Adrenal gland (tissue), 12 donors: ENCODE data around the gene TTC22. TPM values are rescaled to one million over a fixed set of nuclear protein-coding genes. Genes with fewer than 3 reads are reported as not detected.

ENCODE experiments used
- DNase-seq, 7 donors: peaks; one replicate each; pipeline ENCODE4 v3.0.0-alpha.2; 2019 to 2020
- H3K27ac ChIP-seq, 5 donors: fragments of 200-600 bp; sonication (generic) in 4 of 5; 1 replicate in 3 of 5; 2 replicates in 2 of 5; pipeline versions ENCODE4 v1.5.1 to v1.8.0; 2016 to 2020; ENCODE audit warnings: mild to moderate bottlenecking in 1 of 5
- H3K27me3 ChIP-seq: fragments of 200-600 bp; 2 replicates; pipeline ENCODE4 v1.8.0; 2021
- H3K36me3 ChIP-seq, 2 donors: fragments of 200-600 bp; replicated peaks in 1 of 2; 1 replicate in 1 of 2; 2 replicates in 1 of 2; pipeline versions ENCODE4 v1.5.1 to v1.8.0; 2018 to 2022
- H3K4me1 ChIP-seq, 2 donors: fragments of 200-600 bp; replicated peaks in 1 of 2; 1 replicate in 1 of 2; 2 replicates in 1 of 2; pipeline versions ENCODE4 v1.5.1 to v1.8.0; 2018 to 2021
- H3K4me3 ChIP-seq, 4 donors: fragments of 200-600 bp; sonication (generic) in 3 of 4; one replicate each; pipeline ENCODE4 v1.5.1; 2016 to 2018
- H3K9me3 ChIP-seq, 3 donors: fragments of 200-600 bp; sonication (generic) in 1 of 3; replicated peaks in 1 of 3; 1 replicate in 2 of 3; 2 replicates in 1 of 3; pipeline versions ENCODE4 v1.5.1 to v1.8.0; 2016 to 2021
- POLR2A ChIP-seq, 2 donors: fragments of 450-650 bp; IDR thresholded peaks; one replicate each; pipeline ENCODE4 v1.6.1; 2017; ENCODE audit warnings: antibody characterized with exemption in 2 of 2, mild to moderate bottlenecking in 2 of 2, moderate library complexity in 1 of 2
- WGBS, 4 donors: extraction: QIAGEN DNeasy Blood & Tissue Kit in 2 of 4; methylation state at CpG; one replicate each; pipeline versions ENCODE4 v1.1.5 to v1.1.7; 2013 to 2017; 5-methylcytosine and 5-hydroxymethylcytosine counted together
- intact Hi-C, 2 donors: fragments of 100-400 bp; cut with DNase I; formaldehyde crosslinking; loops; one replicate each; pipeline versions ENCODE4 v1.14.1 to v1.15.0; 2022 to 2023
- polyA plus RNA-seq, 3 donors: library from polyadenylated mRNA; stranded (reverse); fragments of 200-250 nt in 2 of 3; fragments of 350-450 nt in 1 of 3; fragmentation: Illumina TruSeq in 1 of 3; extraction: RNeasy Lipid Tissue Mini Kit (QIAGEN cat#74804) in 1 of 3; gene quantifications; one replicate each; pipeline ENCODE4 v1.2.3, GENCODE V29; 2013 to 2014
- total RNA-seq, 9 donors: library from RNA; depleted of rRNA in 4 of 9; stranded (reverse); fragments of >200 nt in 4 of 9; fragments of 120-200 nt in 1 of 9; fragmentation: NEBNext Ultra II Directional in 1 of 9; extraction: Animal tissue kit (Norgen Biotek cat#: 25700) in 1 of 9; gene quantifications; one replicate each; pipeline versions ENCODE4 v1.1.0 to v1.2.4, GENCODE V29; 2013 to 2023
- TF ChIP-seq, protein P1 (sequence below), 6 experiments: fragments of 450-650 bp in 4 of 6; fragments of 200-600 bp in 2 of 6; sonication (generic) in 1 of 6; IDR thresholded peaks; 1 replicate in 5 of 6; 2 replicates in 1 of 6; pipeline versions ENCODE4 v1.5.1 to v1.8.0; 2016 to 2021; ENCODE audit warnings: antibody characterized with exemption in 6 of 6, mild to moderate bottlenecking in 2 of 6, moderate library complexity in 1 of 6
- donor health status: healthy with polysubstance abuse.
- donor health status: Bipolar disorder and iron deficiency.
- donor health status: DM: yes; HTN: yes; CAD: no.
- donor health status: DM: no; HTN: no; CAD: no.
- donor health status: DM: no; HTN: no; CAD: no.
- donor health status: DM: yes; HTN: yes; CAD: no.

Gene TTC22
- total and polyA plus RNA-seq, 12 donors: 0.09 to 2.3 (median 1.7) TPM

DNA sequence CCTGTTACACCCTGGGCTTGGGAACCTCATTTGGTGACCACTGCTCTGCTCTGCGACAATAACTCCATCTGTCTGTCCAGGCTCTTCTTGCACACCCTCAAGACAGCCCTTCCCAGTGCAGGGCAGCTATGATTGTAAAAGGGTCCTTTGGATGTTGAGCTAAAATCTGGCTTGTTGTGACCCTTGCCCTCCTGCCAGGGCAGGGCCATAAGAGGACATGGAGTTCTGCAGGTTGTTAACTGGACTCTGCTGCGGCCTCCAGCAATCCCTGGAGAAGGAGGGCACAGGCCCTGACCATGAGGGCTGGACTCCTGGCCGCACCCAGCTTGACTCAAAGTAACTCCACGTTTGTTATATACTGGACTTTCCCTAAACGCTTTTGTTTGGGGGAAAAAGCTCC is 44.6 kb upstream of the TTC22 start:
- Histone ChIP-seq H3K9me3 (no peaks in the 10 kb centered on the region), H3K4me1 (no peaks in the 10 kb centered on the region), H3K36me3 (peaks cover 0 to 25% of the 10 kb centered on the region in 2 donors), H3K27me3 (no peaks in the 10 kb centered on the region), H3K27ac (no peak overlapping the region), H3K4me3 (no peak overlapping the region)
- no peak for TF ChIP-seq POLR2A (IDR thresholded peaks at IDR 0.05)
- TF ChIP-seq, protein P1, sequence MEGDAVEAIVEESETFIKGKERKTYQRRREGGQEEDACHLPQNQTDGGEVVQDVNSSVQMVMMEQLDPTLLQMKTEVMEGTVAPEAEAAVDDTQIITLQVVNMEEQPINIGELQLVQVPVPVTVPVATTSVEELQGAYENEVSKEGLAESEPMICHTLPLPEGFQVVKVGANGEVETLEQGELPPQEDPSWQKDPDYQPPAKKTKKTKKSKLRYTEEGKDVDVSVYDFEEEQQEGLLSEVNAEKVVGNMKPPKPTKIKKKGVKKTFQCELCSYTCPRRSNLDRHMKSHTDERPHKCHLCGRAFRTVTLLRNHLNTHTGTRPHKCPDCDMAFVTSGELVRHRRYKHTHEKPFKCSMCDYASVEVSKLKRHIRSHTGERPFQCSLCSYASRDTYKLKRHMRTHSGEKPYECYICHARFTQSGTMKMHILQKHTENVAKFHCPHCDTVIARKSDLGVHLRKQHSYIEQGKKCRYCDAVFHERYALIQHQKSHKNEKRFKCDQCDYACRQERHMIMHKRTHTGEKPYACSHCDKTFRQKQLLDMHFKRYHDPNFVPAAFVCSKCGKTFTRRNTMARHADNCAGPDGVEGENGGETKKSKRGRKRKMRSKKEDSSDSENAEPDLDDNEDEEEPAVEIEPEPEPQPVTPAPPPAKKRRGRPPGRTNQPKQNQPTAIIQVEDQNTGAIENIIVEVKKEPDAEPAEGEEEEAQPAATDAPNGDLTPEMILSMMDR (IDR thresholded peaks at IDR 0.05): no peak
- peak in 1 of 7 donors; percentile 40 for DNase-seq
- WGBS, 4 donors: 66 to 75% (median 70%) methylated on average over 5 of the region's 5 CpGs
- intact Hi-C loops: no loop called here

DNA sequence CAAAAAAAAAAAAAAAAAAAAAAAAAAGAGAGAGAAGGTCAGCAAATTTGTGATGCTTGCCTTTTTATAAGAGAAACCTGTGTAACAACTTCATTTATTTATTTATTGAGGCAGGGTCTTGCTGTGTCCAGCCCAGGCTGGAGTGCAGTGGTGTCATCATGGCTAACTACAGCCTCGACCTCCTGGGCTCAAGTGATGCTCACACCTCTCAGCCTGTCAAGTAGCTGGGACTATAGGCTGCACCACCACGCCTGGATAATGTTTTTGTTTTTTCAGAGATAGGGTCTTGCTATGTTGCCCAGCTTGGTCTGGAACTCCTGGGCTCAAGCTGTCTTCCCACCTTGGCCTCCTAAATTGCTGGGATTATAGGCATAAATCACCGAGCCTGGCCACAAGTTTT is 43.4 kb upstream of the TTC22 start:
- H3K27me3 ChIP-seq: no peaks in the 10 kb centered on the region
- DNase-seq: no peak
- H3K4me1 ChIP-seq: no peaks in the 10 kb centered on the region
- H3K9me3 ChIP-seq: no peaks in the 10 kb centered on the region
- H3K27ac ChIP-seq: no peak overlapping the region
- WGBS, 4 donors: 69 to 82% (median 80%) methylated on average over 3 of the region's 3 CpGs
- H3K4me3 ChIP-seq: no peak overlapping the region
- TF ChIP-seq POLR2A (IDR thresholded peaks at IDR 0.05): no peak
- TF ChIP-seq, protein P1 (IDR thresholded peaks at IDR 0.05): no peak
- intact Hi-C loops: no loop called here
- peaks cover 0 to 13% of the 10 kb centered on the region in 2 donors for H3K36me3 ChIP-seq

DNA sequence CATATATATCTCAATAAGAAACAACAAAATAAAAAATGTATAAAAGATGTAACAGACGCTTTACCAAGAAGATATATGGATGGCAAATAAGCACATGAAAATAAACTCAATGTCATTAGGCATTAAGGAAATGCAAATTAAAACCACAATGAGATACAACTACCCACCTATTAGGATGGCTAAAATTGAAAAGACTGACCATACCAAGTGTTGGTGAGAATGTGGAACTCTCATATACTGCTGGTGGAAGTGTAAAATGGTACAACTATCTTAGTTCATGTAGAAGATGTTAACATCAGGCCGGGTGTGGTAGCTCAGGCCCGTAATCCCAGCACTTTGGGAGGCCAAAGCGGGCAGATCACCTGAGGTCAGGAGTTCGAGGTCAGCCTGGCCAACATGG is 42.3 kb upstream of the TTC22 start:
- H3K36me3 ChIP-seq: peaks cover 0 to 3% of the 10 kb centered on the region in 2 donors
- H3K4me3 ChIP-seq: no peak overlapping the region
- WGBS, 4 donors: 82 to 93% (median 87%) methylated on average over 5 of the region's 5 CpGs
- intact Hi-C loops: no loop called here
- H3K27me3 ChIP-seq: no peaks in the 10 kb centered on the region
- no peaks in the 10 kb centered on the region for H3K4me1 ChIP-seq
- H3K9me3 ChIP-seq: no peaks in the 10 kb centered on the region
- TF ChIP-seq, protein P1 (IDR thresholded peaks at IDR 0.05): no peak
- H3K27ac ChIP-seq: no peak overlapping the region
- DNase-seq: no peak

DNA sequence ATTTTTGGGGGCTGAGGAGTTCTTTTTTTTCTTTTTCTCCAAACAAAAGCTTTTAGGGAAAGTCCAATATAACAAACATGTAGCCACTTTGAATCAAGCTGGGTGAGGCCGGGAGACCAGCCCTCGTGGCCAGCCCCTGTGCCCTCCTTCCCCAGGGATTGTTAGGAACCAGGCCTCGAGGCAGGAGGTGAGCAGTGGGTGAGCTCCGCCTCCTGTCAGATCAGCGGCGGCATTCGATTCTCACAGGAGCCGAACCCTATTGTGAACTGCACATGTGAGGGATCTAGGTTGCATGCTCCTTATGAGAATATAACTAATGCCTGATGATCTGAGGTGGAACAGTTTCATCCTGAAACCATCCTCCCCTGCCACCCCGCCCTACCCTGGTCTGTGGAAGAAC is 41.8 kb upstream of the TTC22 start:
- Histone ChIP-seq H3K27ac (no peak overlapping the region), H3K36me3 (no peaks in the 10 kb centered on the region), H3K4me1 (no peaks in the 10 kb centered on the region), H3K9me3 (no peaks in the 10 kb centered on the region), H3K4me3 (no peak overlapping the region), H3K27me3 (no peaks in the 10 kb centered on the region)
- DNase-seq: peak in 1 of 7 donors; percentile 47
- intact Hi-C loops: no loop called here
- WGBS, 4 donors: 76 to 88% (median 86%) methylated on average over 3 to 9 of the region's 9 CpGs
- TF ChIP-seq, protein P1 (IDR thresholded peaks at IDR 0.05): no peak
- TF ChIP-seq POLR2A (IDR thresholded peaks at IDR 0.05): no peak
